OCI-LY3 (cell line): ENCODE measurements around the gene ADAMTS10.

Experiments used
- EZH2phosphoT487 ChIP-seq: fragments of 200-600 bp; shearing (Covaris generic); IDR thresholded peaks from 2 replicates; pipeline ENCODE4 v1.6.1; 2018; ENCODE audit warnings: antibody characterized with exemption, mixed run types, low read depth
- TF ChIP-seq, protein P1 (sequence below): fragments of 200-600, 300-600 bp; sonication (generic); IDR thresholded peaks from 2 replicates; pipeline ENCODE4 v1.5.1; 2014; ENCODE audit warnings: antibody characterized with exemption, low read length, low read depth

DNA sequence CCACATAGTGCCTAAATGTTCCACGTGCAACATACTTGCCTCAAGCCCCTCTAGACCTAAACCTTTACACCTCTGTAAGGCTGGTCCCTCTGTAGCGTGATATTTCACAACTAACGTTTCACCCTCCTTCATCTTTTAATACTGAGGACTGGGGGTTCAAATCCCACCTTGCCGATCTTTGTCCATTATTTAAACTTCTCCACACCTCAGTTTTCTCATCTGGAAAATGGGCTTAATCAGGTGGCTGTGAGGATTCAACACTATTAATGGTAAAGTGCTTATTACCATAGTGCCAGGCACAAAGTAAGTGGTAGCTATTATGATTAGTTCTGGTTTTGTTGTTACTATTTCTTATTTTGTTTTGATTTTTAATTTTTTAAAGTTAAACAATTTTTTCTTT lies 7.5 kb upstream of the ADAMTS10 start:
- TF ChIP-seq, protein P1, sequence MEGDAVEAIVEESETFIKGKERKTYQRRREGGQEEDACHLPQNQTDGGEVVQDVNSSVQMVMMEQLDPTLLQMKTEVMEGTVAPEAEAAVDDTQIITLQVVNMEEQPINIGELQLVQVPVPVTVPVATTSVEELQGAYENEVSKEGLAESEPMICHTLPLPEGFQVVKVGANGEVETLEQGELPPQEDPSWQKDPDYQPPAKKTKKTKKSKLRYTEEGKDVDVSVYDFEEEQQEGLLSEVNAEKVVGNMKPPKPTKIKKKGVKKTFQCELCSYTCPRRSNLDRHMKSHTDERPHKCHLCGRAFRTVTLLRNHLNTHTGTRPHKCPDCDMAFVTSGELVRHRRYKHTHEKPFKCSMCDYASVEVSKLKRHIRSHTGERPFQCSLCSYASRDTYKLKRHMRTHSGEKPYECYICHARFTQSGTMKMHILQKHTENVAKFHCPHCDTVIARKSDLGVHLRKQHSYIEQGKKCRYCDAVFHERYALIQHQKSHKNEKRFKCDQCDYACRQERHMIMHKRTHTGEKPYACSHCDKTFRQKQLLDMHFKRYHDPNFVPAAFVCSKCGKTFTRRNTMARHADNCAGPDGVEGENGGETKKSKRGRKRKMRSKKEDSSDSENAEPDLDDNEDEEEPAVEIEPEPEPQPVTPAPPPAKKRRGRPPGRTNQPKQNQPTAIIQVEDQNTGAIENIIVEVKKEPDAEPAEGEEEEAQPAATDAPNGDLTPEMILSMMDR, result no peak
- TF ChIP-seq EZH2phosphoT487, result no peak
